HuH-7.5 (cell line): Measurements from ENCODE around the gene HSF2BP.
"Not testable (repeated sequence)": the region's sequence is repeated elsewhere in the genome, so short reads cannot be mapped to it uniquely, and the experiment has no call there.

Experiments
- DNase-seq: peaks from one replicate; pipeline ENCODE4 v3.0.0; 2011; ENCODE audit warnings: low spot score

HSF2BP gene

DNA sequence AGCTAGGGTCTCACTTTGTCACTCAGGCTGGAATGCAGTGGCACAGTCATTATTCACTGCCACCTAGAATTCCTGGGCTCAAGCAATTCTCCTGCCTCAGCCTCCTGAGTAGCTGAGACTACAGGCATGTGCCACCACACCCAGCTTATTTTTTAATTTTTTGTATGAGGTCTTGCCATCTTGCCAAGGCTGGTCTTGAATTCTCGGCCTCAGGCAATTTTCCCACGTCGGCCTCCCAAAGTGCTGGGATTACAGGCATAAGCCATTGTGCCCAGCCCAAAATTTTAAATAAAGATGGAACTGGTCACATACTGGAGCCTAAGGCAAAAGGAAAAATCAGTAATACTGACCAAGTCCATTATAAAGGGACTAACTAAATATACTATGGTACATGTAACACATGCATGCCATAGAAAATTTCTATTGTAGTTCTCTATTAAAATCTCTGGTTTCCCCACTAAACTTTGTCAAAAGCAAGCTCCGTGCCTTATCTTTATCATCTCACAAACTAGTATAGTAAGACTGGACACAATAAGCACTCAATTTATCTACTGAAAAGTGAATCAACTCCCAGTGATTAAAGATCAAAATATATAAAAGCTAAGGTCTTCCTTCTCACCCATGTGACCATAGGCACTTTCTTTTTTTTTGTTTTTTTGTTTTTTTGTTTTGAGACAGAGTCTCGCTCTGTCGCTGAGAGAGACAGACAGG is 61.6 kb downstream of the HSF2BP start:
- DNase-seq = no peak

- no peak for DNase-seq
Observed at GRCh38 chr21:43597052-43597451, 62.2 kb downstream of the HSF2BP start.

GRCh38 chr21:43596616-43597015 is 62.7 kb downstream of the HSF2BP start:
- DNase-seq = no peak

DNA sequence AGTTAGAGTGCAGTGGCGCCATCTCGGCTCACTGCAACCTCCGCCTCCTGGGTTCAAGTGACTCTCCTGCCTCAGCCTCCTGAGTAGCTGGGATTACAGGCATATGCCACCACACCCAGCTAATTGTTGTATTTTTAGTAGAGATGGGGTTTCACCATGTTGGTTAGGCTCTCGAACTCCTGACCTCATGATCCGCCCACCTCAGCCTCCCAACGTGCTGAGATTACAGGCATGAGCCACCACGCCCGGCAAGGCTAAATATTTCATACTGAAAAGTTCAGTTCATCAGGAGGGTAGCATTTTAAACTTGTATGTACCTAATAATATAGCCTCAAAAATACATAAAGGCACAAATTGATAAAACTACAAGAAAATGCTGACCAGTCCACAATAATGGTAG is 63.5 kb downstream of the HSF2BP start:
- DNase-seq = not testable (repeated sequence)

DNA sequence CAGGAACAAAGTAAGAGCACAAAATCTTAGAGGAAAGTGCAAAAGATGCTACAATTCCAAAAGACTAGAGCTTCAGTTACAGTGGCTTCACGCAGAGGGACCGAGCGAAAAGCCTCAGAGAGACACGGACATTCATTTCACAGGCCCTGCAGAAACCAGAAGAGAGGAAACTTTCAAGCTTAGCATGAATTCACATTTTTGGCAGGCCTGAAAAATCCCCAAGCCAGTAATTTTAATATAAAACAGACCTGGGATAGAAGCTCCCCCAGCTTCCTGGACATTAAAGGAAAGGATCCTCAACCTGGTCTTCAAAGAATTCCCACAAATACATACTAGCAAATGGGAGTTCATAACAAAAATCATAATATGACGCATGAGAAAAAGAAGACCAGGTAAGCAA is 66.2 kb downstream of the HSF2BP start:
- DNase-seq = no peak

- DNase-seq = no peak
Observed at GRCh38 chr21:43591571-43591970, 67.7 kb downstream of the HSF2BP start.

DNA sequence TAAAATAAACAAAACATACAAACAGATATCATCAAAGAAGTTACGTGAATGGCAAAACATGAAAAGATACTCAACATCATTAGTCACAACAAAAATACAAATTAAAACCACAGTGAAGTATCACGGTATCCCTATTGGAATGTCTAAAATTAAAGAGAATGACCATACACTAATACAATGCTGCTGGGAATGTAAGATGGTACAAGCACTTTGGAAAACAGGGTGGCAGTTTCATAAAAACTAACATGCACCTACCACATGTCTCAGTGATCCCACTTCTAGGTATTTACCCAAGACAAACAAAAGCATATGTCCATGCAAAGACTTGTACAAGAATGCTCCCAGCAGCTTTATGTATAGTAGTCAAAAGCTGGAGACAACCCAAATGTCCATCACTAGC is 69.1 kb downstream of the HSF2BP start:
- no peak for DNase-seq

DNA sequence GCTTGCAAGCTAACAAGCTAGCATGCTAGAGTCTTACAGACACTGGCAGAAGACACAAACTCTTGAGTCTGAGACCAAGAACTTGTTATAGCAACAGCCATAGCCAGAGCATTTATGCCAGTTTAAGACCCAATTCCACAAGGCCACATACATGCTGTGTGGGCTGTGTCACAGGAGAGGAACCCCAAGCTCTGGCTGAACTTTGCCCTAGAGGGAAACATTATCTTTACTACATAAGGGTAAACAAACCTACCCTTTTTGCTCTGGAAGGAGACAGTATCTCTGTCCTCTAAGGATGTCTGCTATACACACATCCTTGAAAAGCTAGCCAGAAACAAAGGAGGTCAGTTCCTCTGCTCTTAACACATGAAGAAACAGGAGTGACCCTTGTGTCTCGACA is 70.3 kb downstream of the HSF2BP start:
- DNase-seq = no peak

DNA sequence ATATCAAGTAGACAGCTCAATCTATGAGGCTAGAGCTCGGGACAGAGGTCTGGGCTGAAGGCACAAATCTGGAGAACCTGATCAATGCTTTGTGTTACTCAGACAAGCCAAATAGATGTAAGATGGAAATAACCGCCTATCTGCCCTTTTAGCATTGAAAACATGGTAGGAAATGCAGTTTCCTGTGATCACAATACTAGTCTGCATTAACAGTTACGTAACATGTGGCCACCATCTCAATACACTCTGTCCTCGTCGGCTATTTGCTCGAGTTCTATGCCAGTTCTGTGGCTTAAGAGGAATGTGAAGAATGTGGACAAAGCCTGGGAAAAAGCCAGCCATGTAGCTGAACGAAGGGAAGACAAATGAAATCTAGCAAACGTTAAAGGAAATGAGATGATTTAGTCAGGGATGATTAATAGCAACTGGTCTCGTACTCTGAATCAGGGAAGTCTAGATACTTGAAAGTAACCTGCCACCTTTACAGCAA is 73.3 kb downstream of the HSF2BP start:
- peak; percentile 62 for DNase-seq

GRCh38 chr21:43585514-43585913 is 73.8 kb downstream of the HSF2BP start:
- DNase-seq = no peak

- DNase-seq = no peak
Observed at GRCh38 chr21:43581453-43581852, 77.8 kb downstream of the HSF2BP start.

GRCh38 chr21:43578677-43579303 is 80.5 kb downstream of the HSF2BP start:
- DNase-seq = no peak

DNA sequence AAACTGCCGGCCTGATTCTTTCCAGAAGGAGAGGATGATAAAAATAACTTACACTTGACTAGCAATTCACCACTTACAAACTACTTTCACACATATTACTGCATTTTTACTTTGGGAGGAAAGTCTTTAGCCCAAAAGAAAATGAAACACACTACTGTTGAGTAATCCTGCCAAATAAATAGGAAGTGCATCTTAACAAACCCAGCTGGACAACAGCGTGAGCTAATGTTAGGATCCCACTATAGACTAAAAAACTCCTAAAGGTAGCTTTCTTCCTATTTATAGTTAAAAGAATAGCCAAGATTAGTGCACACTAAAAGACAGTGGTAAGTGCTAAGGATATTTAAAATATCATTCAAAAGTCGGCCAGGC is 83.8 kb downstream of the HSF2BP start:
- DNase-seq = no peak

DNA sequence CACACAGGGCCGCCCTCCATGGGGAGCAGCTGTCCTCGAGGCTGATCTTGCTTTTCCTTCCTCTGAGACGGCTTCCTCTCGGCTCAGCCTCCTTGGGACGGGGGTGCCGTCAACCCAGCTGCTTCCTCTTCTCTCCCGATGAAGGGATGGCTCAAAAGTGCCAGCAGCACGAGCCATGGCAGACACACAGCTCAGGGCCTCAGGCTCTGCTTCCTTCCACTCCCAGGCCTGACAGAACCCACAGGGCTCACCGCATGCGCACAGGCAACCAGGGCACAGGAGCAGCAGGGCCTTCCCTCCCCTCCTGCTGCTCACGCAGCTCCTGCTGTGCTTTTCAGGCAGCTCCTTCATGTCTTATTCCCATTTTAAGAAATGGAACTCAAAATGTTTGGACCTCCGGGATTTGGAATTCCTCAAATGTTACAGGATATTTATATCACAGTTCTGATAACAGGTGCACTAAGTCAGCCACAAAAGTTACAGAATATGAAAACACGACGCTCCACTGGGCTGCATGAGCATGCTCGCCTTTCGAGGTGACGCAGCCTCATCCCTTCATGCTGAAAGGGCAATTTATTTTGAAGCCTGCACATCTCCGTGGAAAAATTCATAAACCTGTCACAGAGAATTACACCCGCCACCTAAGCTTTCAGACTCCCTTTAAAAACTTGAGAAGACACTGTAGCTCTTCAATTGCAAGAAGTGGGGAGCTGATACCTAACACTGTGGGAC is 84.4 kb downstream of the HSF2BP start:
- DNase-seq = no peak

DNA sequence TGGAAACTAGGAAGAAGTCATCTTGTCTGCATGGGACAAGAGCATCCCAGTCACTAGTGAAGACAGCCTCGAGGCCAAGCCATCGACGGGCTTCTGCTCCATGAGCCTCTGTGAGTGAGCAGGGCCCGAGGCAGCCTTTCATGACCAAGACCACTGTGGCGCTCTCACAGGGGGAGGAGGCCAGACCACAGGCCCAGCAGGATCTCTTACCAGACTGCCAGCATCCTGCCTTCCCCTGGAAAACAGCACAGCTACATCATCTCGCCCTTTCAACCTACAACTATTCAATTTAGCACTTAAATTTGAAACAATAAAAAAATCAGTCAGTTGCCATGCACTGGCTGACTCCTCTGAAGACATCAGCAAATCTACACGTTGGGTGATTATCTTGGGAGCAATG is 85.4 kb downstream of the HSF2BP start:
- DNase-seq = no peak

DNA sequence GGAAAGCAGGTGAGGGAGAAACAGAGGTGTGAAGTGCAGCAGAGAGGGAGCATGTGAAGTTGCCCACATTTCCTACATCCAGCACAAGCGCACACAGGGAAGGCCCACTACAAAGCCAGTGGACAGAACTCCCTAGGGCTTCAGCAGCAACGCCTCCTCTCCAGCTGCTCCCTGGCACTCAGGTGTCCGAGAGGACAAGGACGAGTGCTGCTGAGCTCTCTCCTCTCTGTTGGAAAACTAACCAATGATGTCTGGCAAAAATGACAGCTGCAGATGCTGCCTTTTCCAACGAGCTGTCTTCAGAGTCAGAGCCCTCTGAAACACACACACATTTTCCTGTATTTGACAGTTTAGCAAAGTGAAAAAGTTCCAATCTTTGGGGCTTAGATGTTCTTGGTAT is 86.8 kb downstream of the HSF2BP start:
- no peak for DNase-seq

DNA sequence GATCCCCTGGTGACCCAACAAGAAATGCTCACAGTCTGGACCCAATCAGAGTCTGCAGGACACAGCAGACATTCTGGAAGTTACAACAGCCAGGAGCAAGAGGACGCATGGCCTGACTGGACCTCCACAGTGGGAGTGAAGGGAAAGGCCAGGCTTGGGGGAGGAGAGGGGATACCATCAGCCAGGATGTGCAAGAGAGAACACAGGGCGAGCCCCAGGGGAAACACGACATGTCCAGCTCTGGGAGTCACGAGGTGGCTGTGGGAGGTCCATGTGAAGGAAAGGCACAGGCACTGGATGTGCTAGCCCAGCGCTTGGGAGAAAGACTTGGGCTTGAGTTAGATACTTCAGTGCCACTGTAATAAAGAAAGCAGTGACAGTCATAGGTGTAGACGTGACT is 87.3 kb downstream of the HSF2BP start:
- DNase-seq = no peak

- not testable (repeated sequence) for DNase-seq
Observed at GRCh38 chr21:43570195-43570594, 89.1 kb downstream of the HSF2BP start.

GRCh38 chr21:43562451-43562850 is 96.8 kb downstream of the HSF2BP start:
- DNase-seq = not testable (repeated sequence)

- DNase-seq = not testable (repeated sequence)
Observed at GRCh38 chr21:43540561-43540960, 118.7 kb downstream of the HSF2BP start.

DNA sequence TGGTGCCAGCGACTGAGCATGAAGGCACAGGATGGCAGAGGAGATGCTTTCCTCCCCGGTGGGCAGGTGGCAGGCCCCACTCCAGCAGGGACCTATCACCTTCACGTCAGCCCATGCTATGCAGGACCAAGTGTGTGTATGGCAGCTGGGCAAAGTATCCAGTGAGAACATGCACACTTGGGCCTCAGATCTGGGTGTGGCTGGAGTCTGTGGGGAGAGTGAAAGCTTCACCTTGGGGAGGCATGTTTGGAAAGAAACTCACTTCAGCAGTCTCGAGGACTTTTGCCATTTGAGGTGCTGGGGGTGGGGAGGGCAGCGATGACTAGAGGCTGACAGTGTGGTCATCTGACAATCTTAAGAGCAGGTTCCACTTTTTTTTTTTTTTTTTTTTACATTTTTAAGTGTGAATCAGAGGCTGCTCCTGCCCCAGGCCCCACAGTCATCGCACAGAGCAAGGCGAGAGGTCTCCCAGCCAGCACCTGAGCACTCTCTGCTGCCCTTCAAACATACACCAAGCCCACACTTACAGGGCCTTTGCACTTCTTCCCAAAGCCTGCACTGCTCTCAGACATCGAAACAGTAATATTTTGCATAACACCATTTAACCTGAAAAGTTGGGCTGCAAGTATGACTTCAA is 136.7 kb downstream of the HSF2BP start:
- not testable (repeated sequence) for DNase-seq

- DNase-seq = not testable (repeated sequence)
Observed at GRCh38 chr21:43517701-43518100, 141.6 kb downstream of the HSF2BP start.
